Raji (cell line): Measurements from ENCODE around the gene ARPC1B.

Source experiments
- POLR2A ChIP-seq: IDR thresholded peaks from 2 replicates; pipeline ENCODE4 v1.6.1; 2011; ENCODE audit warnings: low read depth, low read length, control low read depth; ENCODE audit not compliant: insufficient read depth

Gene ARPC1B

DNA sequence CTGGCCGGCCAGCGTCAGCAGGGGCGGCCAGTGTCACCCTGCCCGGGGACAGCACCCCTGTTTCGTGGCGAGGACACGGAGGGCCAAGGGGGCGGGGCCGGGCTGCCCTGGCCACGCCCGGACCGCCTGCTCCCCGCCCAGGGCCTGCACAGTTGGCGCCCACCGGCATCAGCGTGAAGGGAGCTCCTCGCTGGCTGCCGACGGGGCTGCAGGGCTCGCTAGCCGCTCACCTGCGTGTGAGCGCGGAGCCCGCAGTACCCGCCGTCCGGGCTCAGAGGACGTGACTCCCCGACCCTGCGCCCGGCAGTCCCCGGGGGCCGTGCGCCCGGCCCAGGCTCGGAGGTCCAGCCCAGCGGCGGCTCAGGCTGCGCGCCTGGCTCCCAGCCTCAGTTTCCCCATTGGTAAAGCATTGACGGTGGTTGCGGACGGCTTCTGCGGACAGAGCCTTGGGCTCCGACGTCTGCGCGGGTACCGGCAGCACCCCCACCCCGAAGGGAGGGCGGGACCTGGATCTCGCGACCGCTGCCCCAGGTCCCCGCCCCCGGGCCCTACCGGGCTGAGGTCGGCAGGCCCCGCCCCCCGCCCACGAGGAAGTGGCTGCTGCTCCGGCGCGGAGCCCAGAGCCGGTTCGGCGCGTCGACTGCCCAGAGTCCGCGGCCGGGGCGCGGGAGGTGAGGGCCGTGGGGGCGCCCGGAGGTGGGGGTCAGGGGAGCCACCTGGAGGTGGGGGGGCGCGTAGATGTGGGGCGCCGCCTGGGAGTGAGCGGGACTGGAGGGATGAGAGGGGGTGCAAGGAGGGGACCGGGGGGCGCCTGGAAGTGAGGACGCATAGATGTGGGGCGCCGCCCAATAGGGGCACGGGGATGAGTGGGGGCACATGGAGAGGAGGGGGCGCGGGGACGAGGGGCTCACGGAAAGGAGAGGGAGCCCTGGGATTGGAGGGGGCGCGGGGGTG, at the start of gene ARPC1B:
Gene ARPC1B, plus strand, starts transcription at position 620 of the 954 bp plus-strand sequence. CDS start 10,985 bp downstream, outside the sequence.
- TF ChIP-seq POLR2A: peak; percentile 73; the same call in 1 of the 2 replicates

DNA sequence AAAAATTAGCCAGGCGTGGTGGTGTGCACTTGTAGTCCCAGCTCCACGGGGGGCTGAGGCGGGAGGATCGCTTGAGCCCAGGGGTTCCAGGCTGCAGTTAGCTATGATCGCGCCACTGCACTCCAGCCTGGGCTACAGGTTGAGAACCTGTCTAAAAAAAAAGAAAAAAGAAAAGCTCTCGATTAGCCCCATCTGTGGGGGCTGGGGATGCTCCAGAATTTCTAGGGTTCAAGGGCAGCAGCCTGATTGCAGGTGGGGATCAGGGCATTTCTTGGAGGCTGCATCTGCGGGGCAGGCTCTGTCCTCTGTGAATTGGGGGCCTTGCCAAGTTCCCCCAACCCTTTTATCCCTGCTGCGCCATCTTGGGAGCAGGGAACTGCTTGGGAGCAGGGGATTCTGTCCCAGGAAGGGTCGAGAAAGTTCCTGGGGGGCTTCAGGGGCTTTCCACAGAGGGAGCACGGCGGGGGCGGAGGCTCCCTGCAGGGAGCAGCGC, 49.5 kb upstream of the ARPC1B start:
- TF ChIP-seq POLR2A: no peak

DNA sequence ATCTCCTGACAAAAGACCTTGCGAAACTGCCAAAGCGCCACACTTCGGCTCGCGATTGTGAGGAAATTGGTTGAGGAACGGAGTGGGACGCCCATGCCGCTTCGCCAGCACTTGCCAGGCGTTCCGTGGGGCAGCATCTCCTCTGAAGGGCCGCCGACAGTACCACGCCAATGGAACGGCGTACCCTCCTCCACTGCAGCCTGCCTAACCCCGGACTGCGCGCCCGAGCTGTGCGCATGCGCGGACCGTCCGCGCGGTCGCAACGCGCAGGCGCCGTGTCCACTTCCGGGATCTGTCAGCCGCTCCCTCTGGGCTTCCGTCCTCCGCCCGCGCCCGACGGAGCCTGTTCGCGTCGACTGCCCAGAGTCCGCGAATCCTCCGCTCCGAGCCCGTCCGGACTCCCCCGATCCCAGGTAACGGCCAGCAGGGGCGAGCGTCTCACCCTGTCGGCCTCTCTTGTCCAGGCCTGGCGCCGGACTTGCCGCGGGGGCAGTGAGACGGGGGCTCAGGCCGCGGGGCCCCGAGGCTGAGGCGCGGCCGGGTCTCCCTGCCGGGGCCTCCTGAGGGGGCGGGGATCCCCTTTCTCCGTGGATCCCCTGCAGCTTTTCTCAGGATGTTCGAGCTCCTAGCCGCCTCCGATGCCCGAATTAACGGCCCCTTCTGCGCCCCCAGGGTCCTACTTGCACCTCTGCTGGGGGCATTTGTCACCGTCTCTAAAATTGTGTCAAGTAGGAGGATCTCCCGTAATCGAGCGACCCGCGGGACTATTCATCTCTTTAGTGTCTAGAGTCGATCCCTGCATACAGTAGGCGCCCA, 48.7 kb upstream of the ARPC1B start, which contains the start of gene ARPC1A:
Gene ARPC1A, plus strand, starts transcription at position 307 of the 816 bp plus-strand sequence. CDS start 7,456 bp downstream, outside the sequence.
- TF ChIP-seq POLR2A: peak; percentile 100

DNA sequence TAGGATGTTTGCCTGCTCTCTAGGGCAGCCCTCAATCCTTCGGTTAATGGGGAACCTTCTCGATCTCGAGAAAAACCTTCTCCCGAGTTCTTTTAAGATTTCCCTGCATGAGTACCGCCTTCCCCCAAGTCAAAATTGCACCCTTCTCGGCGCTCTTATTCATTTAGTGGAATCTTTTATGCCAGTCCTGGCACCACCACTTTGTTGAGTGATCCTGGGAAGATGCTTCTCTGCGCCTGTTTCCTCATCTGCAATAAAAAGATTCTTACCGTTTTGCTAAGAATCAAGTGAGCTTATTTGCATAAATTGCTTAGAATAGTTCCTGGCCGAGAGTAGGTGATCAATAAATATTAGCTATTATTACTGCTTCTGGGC, 48.1 kb upstream of the ARPC1B start:
- TF ChIP-seq POLR2A: no peak

DNA sequence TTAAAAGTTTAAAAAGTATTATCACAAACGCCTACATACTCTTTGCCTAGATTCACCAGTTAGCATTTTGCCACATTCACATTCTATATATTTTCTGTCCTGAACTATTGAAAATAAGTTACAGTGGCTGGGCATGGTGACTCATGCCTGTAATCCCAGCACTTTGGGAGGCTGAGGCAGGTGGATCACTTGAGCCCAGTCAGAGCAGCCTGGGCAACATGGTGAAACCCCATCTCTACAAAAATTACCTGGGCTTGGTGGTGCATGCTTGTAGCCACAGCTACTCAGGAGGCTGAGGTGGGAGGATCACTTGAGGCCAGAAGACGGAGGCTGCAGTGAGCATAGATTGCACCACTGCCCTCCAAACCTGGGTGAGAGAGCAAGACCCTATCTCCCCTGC, 43.5 kb upstream of the ARPC1B start:
- TF ChIP-seq POLR2A: no peak

DNA sequence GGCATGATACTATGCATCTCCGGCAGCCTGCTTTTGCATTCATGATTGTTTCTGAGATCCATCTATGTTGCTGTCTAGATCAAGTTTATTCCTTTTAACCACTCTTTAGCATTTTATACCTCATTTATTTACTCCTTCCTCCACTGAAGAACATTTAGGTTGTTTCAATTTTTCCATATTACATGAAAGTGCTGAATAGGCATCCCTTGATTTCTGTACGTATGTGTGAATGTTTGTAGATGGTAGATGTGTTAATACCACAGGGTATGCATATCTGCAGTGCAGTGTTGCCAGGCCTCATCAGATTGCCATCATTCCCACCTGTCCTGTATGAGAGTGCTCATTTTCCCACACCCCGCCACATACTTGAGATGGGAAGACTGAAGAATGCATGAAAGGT, 34.9 kb upstream of the ARPC1B start:
- TF ChIP-seq POLR2A: no peak

DNA sequence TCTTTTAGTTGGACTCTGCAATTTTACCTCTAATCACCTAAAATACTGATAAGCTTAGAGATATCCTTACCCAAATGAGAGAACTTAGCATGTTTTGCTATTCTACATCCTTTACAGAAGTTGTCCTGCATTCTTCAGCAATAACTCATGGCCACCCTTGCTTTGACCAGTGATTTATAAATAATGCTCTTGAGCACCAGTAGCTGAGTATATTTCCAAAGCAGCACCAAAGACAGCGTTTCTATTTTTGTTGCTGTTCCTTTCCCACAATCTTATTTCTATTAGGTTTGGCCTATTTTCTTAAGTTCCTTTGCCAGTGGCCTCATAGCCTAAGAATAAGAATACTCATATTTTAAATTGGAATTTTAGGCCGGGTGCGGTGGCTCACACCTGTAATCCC, 33.9 kb upstream of the ARPC1B start:
- no peak for TF ChIP-seq POLR2A

DNA sequence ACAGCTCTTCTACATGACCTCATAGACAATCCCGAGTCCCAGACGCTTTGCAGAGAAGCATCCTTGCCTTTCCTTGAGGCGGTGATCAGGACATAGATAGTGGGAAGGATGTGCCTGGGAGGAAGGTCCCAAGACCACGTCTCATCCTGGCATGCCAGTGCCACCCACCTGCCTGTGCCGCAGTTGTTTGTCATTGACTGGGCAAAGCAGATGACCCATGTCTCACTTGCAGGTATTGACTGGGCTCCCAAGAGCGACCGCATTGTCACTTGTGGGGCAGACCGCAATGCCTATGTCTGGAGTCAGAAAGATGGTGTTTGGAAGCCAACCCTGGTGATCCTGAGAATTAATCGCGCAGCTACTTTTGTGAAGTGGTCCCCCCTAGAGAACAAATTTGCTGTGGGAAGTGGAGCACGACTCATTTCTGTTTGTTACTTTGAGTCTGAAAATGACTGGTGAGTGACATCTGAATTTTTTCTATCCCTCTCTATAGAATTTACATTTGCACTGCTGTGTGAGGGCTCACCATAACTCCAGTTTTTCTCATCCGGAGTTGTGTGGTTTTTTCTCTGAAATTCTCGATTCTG, 30.4 kb upstream of the ARPC1B start:
- no peak for TF ChIP-seq POLR2A

DNA sequence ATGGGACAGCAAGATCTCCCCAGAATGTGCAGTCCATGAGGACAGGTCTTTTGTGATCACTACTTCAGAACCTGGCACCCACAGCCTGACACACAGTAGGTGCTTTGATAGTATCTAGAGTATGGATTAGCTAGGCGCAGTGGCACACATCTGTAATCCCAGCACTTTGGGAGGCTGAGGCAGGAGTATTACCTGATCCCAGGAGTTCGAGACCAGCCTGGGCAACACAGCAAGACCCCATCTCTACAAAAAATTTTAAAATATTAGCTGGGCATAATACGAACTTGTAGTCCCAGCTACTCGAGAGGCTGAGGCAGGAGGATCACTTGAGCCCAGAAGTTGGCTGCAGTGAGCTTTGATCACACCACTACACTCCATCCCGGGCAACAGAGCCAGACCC, 22.3 kb upstream of the ARPC1B start:
- TF ChIP-seq POLR2A: no peak

DNA sequence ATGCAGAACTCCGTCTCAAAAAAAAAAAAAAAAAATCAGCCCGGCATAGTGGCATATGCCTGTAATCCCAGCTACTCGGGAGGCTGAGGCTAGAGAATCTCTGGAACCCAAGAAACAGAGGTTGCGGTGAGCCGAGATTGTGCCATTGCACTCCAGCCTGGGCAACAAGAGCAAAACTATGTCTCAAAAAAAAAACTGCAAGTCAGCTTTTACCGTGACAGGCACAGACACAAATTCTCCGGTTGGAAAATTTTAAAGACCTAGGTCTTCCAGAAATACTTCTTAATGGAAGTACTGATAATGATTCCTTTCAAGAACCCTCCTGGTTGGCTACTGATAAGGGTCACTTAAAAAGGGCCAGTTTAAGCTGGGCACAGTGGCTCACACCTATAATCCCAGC, 19.4 kb upstream of the ARPC1B start:
- no peak for TF ChIP-seq POLR2A

DNA sequence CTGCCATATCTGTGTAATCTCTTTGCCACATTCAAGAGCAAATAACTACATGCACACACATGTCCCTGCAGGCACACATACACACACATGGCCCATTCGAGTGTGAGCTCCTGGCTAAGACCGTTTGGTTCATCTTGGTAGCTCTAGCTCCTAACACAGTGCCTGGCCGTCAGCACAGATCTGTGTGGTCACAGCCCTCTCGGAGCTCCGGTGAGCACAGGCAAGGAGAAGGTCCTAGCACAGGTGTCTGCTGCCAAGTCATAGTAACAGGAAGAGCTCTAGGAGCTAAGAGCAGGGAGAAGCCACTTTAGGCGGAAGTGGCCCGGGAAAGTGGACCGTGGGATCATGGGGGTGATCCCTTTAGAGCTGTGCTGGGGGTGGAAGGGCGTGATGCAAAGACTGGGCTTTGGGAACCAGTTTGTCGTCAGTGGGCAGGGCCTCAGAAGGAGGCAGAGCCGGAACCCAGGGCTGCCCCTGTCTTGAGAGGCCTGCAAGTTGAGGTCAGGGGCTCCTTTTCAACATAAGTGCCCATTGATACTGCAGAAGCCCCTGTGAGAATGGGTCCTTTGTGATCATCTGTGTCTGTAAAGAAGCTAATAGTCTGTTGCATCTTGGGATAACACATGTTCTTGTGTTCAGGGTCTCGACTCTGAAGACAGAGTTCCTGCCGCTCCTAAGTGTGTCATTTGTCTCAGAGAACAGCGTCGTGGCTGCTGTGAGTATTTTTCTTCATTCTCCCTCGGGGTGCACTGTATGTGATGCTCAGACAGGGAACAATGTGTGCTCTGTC, 16.6 kb upstream of the ARPC1B start:
- TF ChIP-seq POLR2A: no peak

DNA sequence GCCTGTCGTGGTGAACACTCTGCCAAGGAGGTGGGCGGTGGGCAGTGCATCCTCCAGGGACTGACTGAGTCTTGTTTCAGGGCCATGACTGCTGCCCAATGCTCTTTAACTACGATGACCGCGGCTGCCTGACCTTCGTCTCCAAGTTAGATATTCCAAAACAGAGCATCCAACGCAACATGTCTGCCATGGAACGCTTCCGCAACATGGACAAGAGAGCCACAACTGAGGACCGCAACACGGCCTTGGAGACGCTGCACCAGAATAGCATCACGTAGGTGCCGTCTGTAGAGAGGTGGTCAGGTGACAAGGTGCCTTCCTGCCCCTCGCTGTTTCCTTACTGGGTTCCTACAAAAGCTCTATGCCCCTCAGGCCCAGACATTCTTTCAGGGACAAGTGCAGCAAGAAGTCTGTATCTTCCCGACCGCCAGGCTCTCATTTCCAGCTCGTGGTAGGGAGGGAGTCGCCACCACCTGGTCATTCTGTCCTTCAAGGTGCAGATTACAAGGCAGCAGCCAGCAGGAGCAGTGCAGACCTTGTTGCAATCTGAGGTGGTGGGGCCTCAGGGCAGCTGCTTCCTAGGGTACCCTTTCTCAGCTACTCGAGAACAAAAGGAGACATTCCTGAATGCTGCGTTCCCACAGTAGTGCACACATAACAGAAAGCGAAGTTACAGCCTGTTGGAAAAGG, 14.9 kb upstream of the ARPC1B start:
- no peak for TF ChIP-seq POLR2A

DNA sequence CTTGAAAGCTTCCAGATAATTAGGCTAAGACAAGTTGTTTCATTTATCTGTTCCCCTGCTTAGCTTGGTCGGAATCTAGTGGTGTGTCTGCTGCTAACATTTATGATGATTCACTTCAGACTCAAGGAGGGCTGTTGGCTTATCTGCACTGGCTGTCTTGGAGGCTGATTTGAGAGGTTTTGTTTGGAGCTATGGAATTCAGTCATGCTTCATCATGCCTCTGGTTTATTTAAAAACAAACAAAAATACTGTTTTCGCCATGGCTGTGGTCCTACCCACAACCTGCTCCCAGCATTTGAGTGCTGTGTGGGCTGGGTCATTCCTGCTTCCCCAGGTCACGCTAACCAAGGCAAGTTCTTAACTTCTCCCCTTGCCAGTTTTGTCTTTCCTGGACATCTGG, 11.7 kb upstream of the ARPC1B start:
- TF ChIP-seq POLR2A: no peak

DNA sequence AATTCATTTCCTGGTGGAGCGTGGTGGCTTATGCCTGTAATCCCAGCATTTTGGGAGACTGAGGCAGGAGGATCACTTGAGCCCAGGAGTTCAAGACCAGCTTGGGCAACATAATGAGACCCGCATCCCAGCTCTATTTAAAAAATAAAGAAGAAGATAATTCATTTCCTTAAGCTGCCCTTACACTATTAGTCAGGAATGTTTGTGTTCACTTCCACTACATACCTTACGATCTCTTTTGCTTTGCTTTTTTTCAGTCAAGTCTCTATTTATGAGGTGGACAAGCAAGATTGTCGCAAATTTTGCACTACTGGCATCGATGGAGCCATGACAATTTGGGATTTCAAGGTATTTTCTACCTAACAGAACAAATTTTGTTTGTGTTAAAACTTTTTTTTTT, 11.2 kb upstream of the ARPC1B start:
- TF ChIP-seq POLR2A: no peak
